H1 (cell line): ENCODE results near the gene OLFML2A. TPM values are rescaled to one million over a fixed set of nuclear protein-coding genes. Genes with fewer than 3 reads are reported as not detected.

Experiments
- CTCF ChIA-PET: fragments of 300-600 bp; sonication (Branson Sonifier 250); formaldehyde crosslinking; loops from one replicate; lab custom pipeline; 2021; ENCODE audit not compliant: partially characterized antibody; lab: Charles Lee
- POLR2A ChIA-PET: fragments of 300-600 bp; sonication (Branson Sonifier 250); formaldehyde crosslinking; loops from one replicate; lab custom pipeline; 2021; ENCODE audit warnings: inconsistent platforms; ENCODE audit not compliant: partially characterized antibody; lab: Charles Lee
- DNase-seq, 2 experiments: peaks; one replicate each; pipeline versions ENCODE4 v3.0.0 to v3.0.0-alpha.2; 2010 to 2022; ENCODE audit warnings: low spot score in 2 of 2, low read depth in 1 of 2, mixed read lengths in 1 of 2
- FAIRE-seq: peaks from 2 replicates; lab custom pipeline; 2011; peaks lifted over from hg19 to GRCh38; lab: Jason Lieb, UNC
- H2AFZ ChIP-seq: 2 replicates; pipeline ENCODE4 v1.8.1; 2012; ENCODE audit warnings: low read length, inconsistent platforms
- H2AK5ac ChIP-seq: 2 replicates; pipeline ENCODE4 v1.6.1; 2013; ENCODE audit warnings: low read depth, low read length
- H2BK120ac ChIP-seq: replicated peaks from 2 replicates; pipeline ENCODE3; 2013; ENCODE audit warnings: low read depth, low read length, inconsistent platforms
- H2BK12ac ChIP-seq: 2 replicates; pipeline ENCODE4 v1.6.1; 2013; ENCODE audit warnings: low read depth, low read length
- H2BK15ac ChIP-seq: 2 replicates; pipeline ENCODE4 v1.6.1; 2013; ENCODE audit warnings: low read length
- H2BK20ac ChIP-seq: 2 replicates; pipeline ENCODE4 v1.6.1; 2013; ENCODE audit warnings: low read length
- H2BK5ac ChIP-seq: 2 replicates; pipeline ENCODE4 v1.6.1; 2013; ENCODE audit warnings: low read depth, low read length
- H3K14ac ChIP-seq: 2 replicates; pipeline ENCODE4 v1.6.1; 2013; ENCODE audit warnings: inconsistent platforms; ENCODE audit not compliant: insufficient read length
- H3K18ac ChIP-seq: 2 replicates; pipeline ENCODE4 v1.6.1; 2013; ENCODE audit warnings: low read length; ENCODE audit errors: extremely low read depth
- H3K23ac ChIP-seq: 2 replicates; pipeline ENCODE4 v1.6.1; 2013; ENCODE audit warnings: inconsistent platforms; ENCODE audit not compliant: insufficient read length
- H3K23me2 ChIP-seq: 2 replicates; pipeline ENCODE4 v1.6.1; 2013; ENCODE audit warnings: low read depth, low read length
- H3K27ac ChIP-seq: 2 replicates; pipeline ENCODE4 v1.6.1; 2011; ENCODE audit warnings: low read depth, low read length, inconsistent platforms
- H3K27me3 ChIP-seq, 4 experiments: replicated peaks in 1 of 4; 1 replicate in 1 of 4; 2 replicates in 3 of 4; pipeline versions ENCODE4 v1.6.1 to v1.8.1; 2011 to 2013; ENCODE audit warnings: low read length in 3 of 4, mild to moderate bottlenecking in 3 of 4, inconsistent platforms in 2 of 4, mixed read lengths in 2 of 4, moderate library complexity in 1 of 4; ENCODE audit not compliant: control insufficient read depth in 3 of 4, insufficient read depth in 3 of 4; ENCODE audit errors: extremely low read depth in 1 of 4
- H3K36me3 ChIP-seq, 4 experiments: 2 replicates each; pipeline versions ENCODE4 v1.6.1 to v1.8.1; 2011 to 2013; ENCODE audit warnings: mild to moderate bottlenecking in 4 of 4, low read length in 3 of 4, moderate library complexity in 2 of 4, control low read depth in 1 of 4, inconsistent platforms in 1 of 4; ENCODE audit not compliant: insufficient read depth in 4 of 4, control insufficient read depth in 2 of 4
- H3K4ac ChIP-seq: replicated peaks from 2 replicates; pipeline ENCODE3; 2013; ENCODE audit warnings: low read length, low read depth, mixed read lengths, inconsistent platforms; ENCODE audit not compliant: insufficient read length
- H3K4me1 ChIP-seq, 4 experiments: replicated peaks in 1 of 4; 1 replicate in 1 of 4; 2 replicates in 3 of 4; pipeline versions ENCODE4 v1.6.1 to v1.8.1; 2011 to 2013; ENCODE audit warnings: low read length in 3 of 4, inconsistent platforms in 2 of 4, mixed read lengths in 1 of 4; ENCODE audit not compliant: insufficient read depth in 4 of 4, control insufficient read depth in 3 of 4
- H3K4me2 ChIP-seq, 2 experiments: 2 replicates each; pipeline versions ENCODE4 v1.6.1 to v1.8.1; 2011 to 2013; ENCODE audit warnings: low read depth in 2 of 2, low read length in 2 of 2, control low read depth in 1 of 2, inconsistent platforms in 1 of 2, mild to moderate bottlenecking in 1 of 2; ENCODE audit not compliant: insufficient read depth in 1 of 2
- H3K4me3 ChIP-seq, 4 experiments: fragments of 200-600, 300-600 bp in 1 of 4; sonication (generic), shearing (Covaris generic), sonication (Bioruptor Twin) in 1 of 4; 2 replicates each; pipeline versions ENCODE4 v1.5.1 to v1.8.1; 2011 to 2016; ENCODE audit warnings: low read length in 4 of 4, low read depth in 3 of 4, control low read depth in 2 of 4, inconsistent platforms in 2 of 4, mild to moderate bottlenecking in 2 of 4, mixed read lengths in 1 of 4, moderate library complexity in 1 of 4; ENCODE audit not compliant: insufficient read depth in 2 of 4; ENCODE audit errors: extremely low read depth in 1 of 4
- H3K56ac ChIP-seq: replicated peaks from 2 replicates; pipeline ENCODE3; 2013; ENCODE audit warnings: low read depth, mild to moderate bottlenecking, mixed read lengths, low read length, inconsistent platforms; ENCODE audit not compliant: insufficient read length
- H3K79me1 ChIP-seq: 2 replicates; pipeline ENCODE4 v1.6.1; 2013; ENCODE audit warnings: low read depth, low read length, control low read depth
- H3K79me2 ChIP-seq, 2 experiments: 2 replicates each; pipeline versions ENCODE4 v1.6.1 to v1.8.1; 2012 to 2013; ENCODE audit warnings: low read length in 2 of 2, mild to moderate bottlenecking in 2 of 2, inconsistent platforms in 1 of 2; ENCODE audit not compliant: insufficient read depth in 2 of 2, control insufficient read depth in 1 of 2
- H3K9ac ChIP-seq, 4 experiments: replicated peaks in 1 of 4; 1 replicate in 1 of 4; 2 replicates in 3 of 4; pipeline versions ENCODE4 v1.6.1 to v1.8.1; 2011 to 2013; ENCODE audit warnings: low read depth in 3 of 4, low read length in 3 of 4, control low read depth in 2 of 4, mild to moderate bottlenecking in 2 of 4, moderate library complexity in 2 of 4, inconsistent platforms in 1 of 4; ENCODE audit errors: extremely low read depth in 1 of 4
- H3K9me3 ChIP-seq, 2 experiments: 2 replicates each; pipeline versions ENCODE4 v1.6.1 to v1.8.1; 2012 to 2013; ENCODE audit warnings: mild to moderate bottlenecking in 2 of 2, moderate library complexity in 2 of 2, control low read depth in 1 of 2, inconsistent platforms in 1 of 2, low read depth in 1 of 2, low read length in 1 of 2, mixed read lengths in 1 of 2; ENCODE audit not compliant: insufficient read depth in 2 of 2
- H4K20me1 ChIP-seq, 2 experiments: replicated peaks in 1 of 2; 2 replicates each; pipeline versions ENCODE3 to v1.8.1; 2011 to 2013; ENCODE audit warnings: inconsistent platforms in 2 of 2, low read length in 2 of 2, mild to moderate bottlenecking in 1 of 2; ENCODE audit not compliant: insufficient read depth in 2 of 2, control insufficient read depth in 1 of 2
- H4K5ac ChIP-seq: 2 replicates; pipeline ENCODE4 v1.6.1; 2013; ENCODE audit warnings: low read length, low read depth, mixed read lengths, inconsistent platforms; ENCODE audit not compliant: insufficient read length
- H4K8ac ChIP-seq: 2 replicates; pipeline ENCODE4 v1.8.0; 2013; ENCODE audit warnings: mild to moderate bottlenecking, moderate library complexity, low read length, inconsistent platforms; ENCODE audit not compliant: insufficient read depth; ENCODE audit errors: extremely low read depth
- H4K91ac ChIP-seq: replicated peaks from 2 replicates; pipeline ENCODE3; 2013; ENCODE audit warnings: low read length, mixed read lengths, inconsistent platforms; ENCODE audit not compliant: insufficient read length
- ATF3 ChIP-seq: IDR thresholded peaks from 2 replicates; pipeline ENCODE4 v1.6.1; 2011; ENCODE audit warnings: low read depth, mild to moderate bottlenecking, low read length; ENCODE audit not compliant: insufficient read depth
- CBX8 ChIP-seq: fragments of 300-800, 300-1000 bp; sonication (generic); IDR thresholded peaks from 2 replicates; pipeline ENCODE4 v1.7.1; 2016; ENCODE audit warnings: low read depth, low read length, borderline replicate concordance
- MAFK ChIP-seq: IDR thresholded peaks from 2 replicates; pipeline ENCODE4 v1.6.1; 2012; ENCODE audit warnings: low read depth, mild to moderate bottlenecking, improper control_type of control experiment, low read length
- POLR2A ChIP-seq, 2 experiments: IDR thresholded peaks; 1 replicate in 1 of 2; 2 replicates in 1 of 2; pipeline ENCODE4 v1.6.1; 2011; ENCODE audit warnings: low read depth in 2 of 2, low read length in 2 of 2, mild to moderate bottlenecking in 2 of 2; ENCODE audit errors: control extremely low read depth in 1 of 2
- RAD21 ChIP-seq, 2 experiments: IDR thresholded peaks in 1 of 2; conservative IDR thresholded peaks in 1 of 2; 2 replicates each; pipeline ENCODE4 v1.6.1; 2011; ENCODE audit warnings: low read depth in 2 of 2, low read length in 2 of 2, improper control_type of control experiment in 1 of 2, inconsistent platforms in 1 of 2, mild to moderate bottlenecking in 1 of 2, moderate library complexity in 1 of 2
- SUZ12 ChIP-seq: fragments of 200-600 bp; sonication (generic); IDR thresholded peaks from 2 replicates; pipeline ENCODE4 v1.6.1; 2012; ENCODE audit warnings: mild to moderate bottlenecking, inconsistent platforms, low read length, moderate library complexity, mixed read lengths
- USF2 ChIP-seq: IDR thresholded peaks from 2 replicates; pipeline ENCODE4 v1.6.1; 2011; ENCODE audit warnings: low read length, improper control_type of control experiment
- ZNF274 ChIP-seq: IDR thresholded peaks from 2 replicates; pipeline ENCODE4 v1.7.0; 2012; ENCODE audit warnings: low read length, borderline replicate concordance; ENCODE audit errors: extremely low read depth
- WGBS, 2 experiments: shearing (Covaris generic) in 1 of 2; methylation state at CpG; one replicate each; pipeline versions ENCODE4 v1.1.6 to v1.1.7; 2013 to 2015; ENCODE audit warnings: low lambda C conversion rate in 2 of 2, mixed read lengths in 2 of 2, inconsistent platforms in 1 of 2, low coverage in 1 of 2, missing lambda C conversion rate in 1 of 2; ENCODE audit not compliant: insufficient replicate concordance in 2 of 2, insufficient coverage in 1 of 2, insufficient read length in 1 of 2; ENCODE audit errors: extremely low coverage in 1 of 2, missing lambda C conversion rate in 1 of 2; 5-methylcytosine and 5-hydroxymethylcytosine counted together
- polyA plus RNA-seq, 7 experiments: library from polyadenylated mRNA; depleted of rRNA in 3 of 7; stranded (reverse) in 5 of 7; unstranded in 2 of 7; fragments of >200 nt in 5 of 7; fragments of 200-250 nt in 2 of 7; gene quantifications; 1 replicate in 5 of 7; 2 replicates in 1 of 7; 4 replicates in 1 of 7; pipeline versions ENCODE4 v1.2.1 to v1.2.3, GENCODE V29; 2011 to 2013; ENCODE audit warnings: missing spikeins in 2 of 7, mixed read lengths in 2 of 7
- total RNA-seq: library from RNA; stranded (reverse); fragmentation: NEBNext Ultra II Directional; extraction: Animal tissue kit (Norgen Biotek cat#: 25700); gene quantifications from 2 replicates; pipeline ENCODE4 v1.2.1, GENCODE V29; 2021

OLFML2A gene
- total and polyA plus RNA-seq, 2 of the 8 experiments (the other 6 are each of a cell fraction or from before 2014, with no cell fraction given): 7.8 to 11.5 TPM

- Histone ChIP-seq H2BK12ac (no peak overlapping the region), H2BK120ac (no peak overlapping the region), H3K36me3 (peaks cover 0 to 2% (median 0%) of the 10 kb centered on the region in 4 experiments; a peak in 1 of 8 replicates), H3K9ac (no peak overlapping the region), H4K8ac (no peak overlapping the region), H4K91ac (no peak overlapping the region), H3K4me2 (no peak overlapping the region), H2AFZ (no peak overlapping the region), H3K79me1 (no peaks in the 10 kb centered on the region), H4K20me1 (no peaks in the 10 kb centered on the region), H2BK5ac (no peak overlapping the region), H3K4me1 (no peaks in the 10 kb centered on the region; a peak in 1 of 7 replicates), H3K23ac (no peak overlapping the region), H2AK5ac (no peak overlapping the region), H3K27me3 (no peaks in the 10 kb centered on the region), H3K18ac (no peak overlapping the region), H3K14ac (no peak overlapping the region), H2BK20ac (no peak overlapping the region), H2BK15ac (no peak overlapping the region), H3K79me2 (no peaks in the 10 kb centered on the region), H3K4me3 (no peak overlapping the region), H3K9me3 (no peaks in the 10 kb centered on the region), H3K27ac (no peak overlapping the region), H3K56ac (no peak overlapping the region), H3K4ac (no peak overlapping the region), H4K5ac (no peak overlapping the region), H3K23me2 (no peaks in the 10 kb centered on the region)
- no peak for DNase-seq
- 88% methylated on average over 2 of the region's 2 CpGs; no CpG with 5 or more reads in 1 of the 2 experiments for WGBS, 2 experiments
- no peak for TF ChIP-seq USF2
- TF ChIP-seq CBX8: no peak
- no peak for TF ChIP-seq ZNF274
- TF ChIP-seq ATF3: no peak
- no peak for TF ChIP-seq POLR2A (IDR thresholded peaks at IDR 0.05; ENCODE audit: control extremely low read depth in 1 of 2, low read depth in 2 of 2, low read length in 2 of 2)
- TF ChIP-seq SUZ12: no peak
- TF ChIP-seq MAFK: no peak
- no peak for TF ChIP-seq RAD21 (IDR thresholded peaks at IDR 0.05 in 1 of 2, conservative IDR thresholded peaks at IDR 0.05 in 1 of 2; ENCODE audit: low read depth in 2 of 2, low read length in 2 of 2)
- ChIA-PET POLR2A (interaction anchor here (0.6 to 1.9 kb wide), 8 partner anchors 19 to 166 kb away, joined by 3 to 5 read pairs (median 3); partner anchors contain the start of genes ARPC5L and RPL35), CTCF (interaction anchor here (0.5 to 65.2 kb wide), 10 partner anchors 10 to 342 kb away, joined by 3 to 1529 read pairs (median 6); partner anchors contain the start of genes ARPC5L, NR6A1, OLFML2A and RPL35)
- no peak for FAIRE-seq
Measured at GRCh38 chr9:124789531-124789930, 12.6 kb downstream of the OLFML2A start.
